OCI-LY3 (cell line): Measurements from ENCODE around the gene C1QTNF12.

Experiments
- H2AFZ ChIP-seq: fragments of 200-600, 300-600 bp; shearing (Covaris generic); 2 replicates; pipeline ENCODE4 v1.6.0; 2014; ENCODE audit warnings: antibody characterized with exemption, low read depth, low read length
- H3K27ac ChIP-seq: fragments of 200-600, 300-600 bp; sonication (generic); 2 replicates; pipeline ENCODE4 v1.5.1; 2014; ENCODE audit warnings: mild to moderate bottlenecking, low read length, moderate library complexity, mixed read lengths
- H3K27me3 ChIP-seq: fragments of 200-600, 300-600 bp; sonication (generic); 2 replicates; pipeline ENCODE4 v1.6.1; 2014; ENCODE audit warnings: low read depth, low read length, mixed read lengths
- H3K36me3 ChIP-seq: fragments of 200-600, 300-600 bp; sonication (generic); replicated peaks from 2 replicates; pipeline ENCODE3; 2014; ENCODE audit warnings: low read depth, low read length, mixed read lengths
- H3K4me1 ChIP-seq: fragments of 300-600, 200-600 bp; sonication (generic); 2 replicates; pipeline ENCODE4 v1.6.1; 2014; ENCODE audit warnings: low read length, mixed read lengths
- H3K4me2 ChIP-seq: fragments of 200-600, 300-600 bp; sonication (generic); 2 replicates; pipeline ENCODE4 v1.6.1; 2014; ENCODE audit warnings: low read length, mixed read lengths
- H3K4me3 ChIP-seq: fragments of 300-600, 200-600 bp; sonication (generic); 2 replicates; pipeline ENCODE4 v1.5.1; 2014; ENCODE audit warnings: antibody characterized with exemption, mild to moderate bottlenecking, low read length, moderate library complexity
- H3K79me2 ChIP-seq: fragments of 300-600, 200-600 bp; shearing (Covaris generic); 2 replicates; pipeline ENCODE4 v1.6.1; 2014; ENCODE audit warnings: mild to moderate bottlenecking, low read length, mixed read lengths
- H3K9ac ChIP-seq: fragments of 300-600, 200-600 bp; shearing (Covaris generic); 2 replicates; pipeline ENCODE4 v1.6.0; 2014; ENCODE audit warnings: mild to moderate bottlenecking, low read length, moderate library complexity
- H3K9me3 ChIP-seq: fragments of 200-600, 300-600 bp; shearing (Covaris generic); 2 replicates; pipeline ENCODE4 v1.6.1; 2014; ENCODE audit warnings: low read length, mixed read lengths; ENCODE audit not compliant: insufficient read depth
- H4K20me1 ChIP-seq: fragments of 200-600, 300-600 bp; sonication (generic); 2 replicates; pipeline ENCODE4 v1.6.1; 2016; ENCODE audit warnings: low read length, mixed read lengths; ENCODE audit not compliant: insufficient read depth
- CTCF ChIP-seq: fragments of 200-600, 300-600 bp; sonication (generic); IDR thresholded peaks from 2 replicates; pipeline ENCODE4 v1.5.1; 2014; ENCODE audit warnings: antibody characterized with exemption, low read length, low read depth
- EZH2phosphoT487 ChIP-seq: fragments of 200-600 bp; shearing (Covaris generic); IDR thresholded peaks from 2 replicates; pipeline ENCODE4 v1.6.1; 2018; ENCODE audit warnings: antibody characterized with exemption, mixed run types, low read depth

Gene C1QTNF12

GRCh38 chr1:1216770-1217620, 29.5 kb downstream of the C1QTNF12 start:
- H3K9me3 ChIP-seq: no peaks in the 10 kb centered on the region
- TF ChIP-seq CTCF (no peak), EZH2phosphoT487 (no peak)
- no peak overlapping the region for H3K4me2 ChIP-seq
- H3K79me2 ChIP-seq: no peaks in the 10 kb centered on the region
- no peaks in the 10 kb centered on the region for H4K20me1 ChIP-seq
- H3K36me3 ChIP-seq: peaks cover 14% of the 10 kb centered on the region
- no peak overlapping the region for H3K9ac ChIP-seq
- no peak overlapping the region for H2AFZ ChIP-seq
- H3K27me3 ChIP-seq: no peaks in the 10 kb centered on the region
- peaks cover 24% of the 10 kb centered on the region for H3K4me1 ChIP-seq
- no peak overlapping the region for H3K27ac ChIP-seq
- no peak overlapping the region for H3K4me3 ChIP-seq

GRCh38 chr1:1215881-1216605, 30.5 kb downstream of the C1QTNF12 start:
- Histone ChIP-seq H3K36me3 (peaks cover 14% of the 10 kb centered on the region), H3K4me2 (no peak overlapping the region), H3K79me2 (no peaks in the 10 kb centered on the region), H3K9me3 (no peaks in the 10 kb centered on the region), H4K20me1 (no peaks in the 10 kb centered on the region), H2AFZ (no peak overlapping the region), H3K9ac (no peak overlapping the region), H3K27ac (no peak overlapping the region), H3K27me3 (no peaks in the 10 kb centered on the region), H3K4me1 (peaks cover 24% of the 10 kb centered on the region), H3K4me3 (no peak overlapping the region)
- TF ChIP-seq CTCF (no peak), EZH2phosphoT487 (no peak)

GRCh38 chr1:1215080-1215676, 31.3 kb downstream of the C1QTNF12 start:
- H3K9ac ChIP-seq: no peak overlapping the region
- TF ChIP-seq CTCF (no peak), EZH2phosphoT487 (no peak)
- H3K4me3 ChIP-seq: no peak overlapping the region
- H3K9me3 ChIP-seq: no peaks in the 10 kb centered on the region
- H3K4me1 ChIP-seq: peaks cover 24% of the 10 kb centered on the region
- peak overlapping the region; percentile 61 for H3K4me2 ChIP-seq
- H4K20me1 ChIP-seq: no peaks in the 10 kb centered on the region
- no peaks in the 10 kb centered on the region for H3K79me2 ChIP-seq
- peak overlapping the region; percentile 5; the same call in 1 of the 2 replicates for H3K27ac ChIP-seq
- H3K27me3 ChIP-seq: no peaks in the 10 kb centered on the region
- no peak overlapping the region for H2AFZ ChIP-seq
- H3K36me3 ChIP-seq: peaks cover 14% of the 10 kb centered on the region
